Sigmoid colon (tissue), 3 donors: ENCODE results near the gene UNC80.

Experiments used
- POLR2A ChIP-seq, 2 donors: fragments of 450-650 bp; IDR thresholded peaks; one replicate each; pipeline ENCODE4 v1.6.1; 2016; ENCODE audit warnings: antibody characterized with exemption in 2 of 2, mild to moderate bottlenecking in 2 of 2, moderate library complexity in 2 of 2
- TF ChIP-seq, protein P1 (sequence below), 4 experiments: fragments of 450-650 bp in 3 of 4; fragments of 200-600 bp in 1 of 4; IDR thresholded peaks; one replicate each; pipeline ENCODE4 v1.5.1; 2016 to 2019; ENCODE audit warnings: antibody characterized with exemption in 4 of 4, mild to moderate bottlenecking in 3 of 4, moderate library complexity in 2 of 4

DNA sequence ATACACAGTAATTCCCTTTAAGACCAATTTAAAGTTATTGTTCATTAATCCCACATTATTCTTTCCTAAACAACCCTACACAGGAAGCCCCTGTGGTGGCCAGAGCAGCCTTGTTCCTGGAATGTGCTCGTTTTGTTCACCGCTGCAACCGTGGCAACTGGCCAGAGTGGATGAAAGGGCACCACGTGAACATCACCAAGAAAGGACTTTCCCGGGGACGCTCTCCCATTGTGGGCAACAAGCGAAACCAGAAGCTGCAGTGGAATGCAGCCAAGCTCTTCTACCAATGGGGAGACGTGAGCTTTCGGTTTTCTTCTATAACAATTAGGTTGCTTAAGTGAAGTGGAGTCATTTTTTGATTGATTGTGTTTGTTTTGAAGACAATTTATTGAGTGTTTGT lies 101.0 kb downstream of the UNC80 start:
- no peak for TF ChIP-seq POLR2A (IDR thresholded peaks at IDR 0.05)
- TF ChIP-seq, protein P1, sequence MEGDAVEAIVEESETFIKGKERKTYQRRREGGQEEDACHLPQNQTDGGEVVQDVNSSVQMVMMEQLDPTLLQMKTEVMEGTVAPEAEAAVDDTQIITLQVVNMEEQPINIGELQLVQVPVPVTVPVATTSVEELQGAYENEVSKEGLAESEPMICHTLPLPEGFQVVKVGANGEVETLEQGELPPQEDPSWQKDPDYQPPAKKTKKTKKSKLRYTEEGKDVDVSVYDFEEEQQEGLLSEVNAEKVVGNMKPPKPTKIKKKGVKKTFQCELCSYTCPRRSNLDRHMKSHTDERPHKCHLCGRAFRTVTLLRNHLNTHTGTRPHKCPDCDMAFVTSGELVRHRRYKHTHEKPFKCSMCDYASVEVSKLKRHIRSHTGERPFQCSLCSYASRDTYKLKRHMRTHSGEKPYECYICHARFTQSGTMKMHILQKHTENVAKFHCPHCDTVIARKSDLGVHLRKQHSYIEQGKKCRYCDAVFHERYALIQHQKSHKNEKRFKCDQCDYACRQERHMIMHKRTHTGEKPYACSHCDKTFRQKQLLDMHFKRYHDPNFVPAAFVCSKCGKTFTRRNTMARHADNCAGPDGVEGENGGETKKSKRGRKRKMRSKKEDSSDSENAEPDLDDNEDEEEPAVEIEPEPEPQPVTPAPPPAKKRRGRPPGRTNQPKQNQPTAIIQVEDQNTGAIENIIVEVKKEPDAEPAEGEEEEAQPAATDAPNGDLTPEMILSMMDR (IDR thresholded peaks at IDR 0.05): no peak
